ENCODE measurements around the gene PPP1R13B. TPM values are rescaled to one million over a fixed set of nuclear protein-coding genes. Genes with fewer than 3 reads are reported as not detected.

The PPP1R13B gene
- total RNA-seq, 1 donor: 7.3 TPM

- TF ChIP-seq, protein P1, sequence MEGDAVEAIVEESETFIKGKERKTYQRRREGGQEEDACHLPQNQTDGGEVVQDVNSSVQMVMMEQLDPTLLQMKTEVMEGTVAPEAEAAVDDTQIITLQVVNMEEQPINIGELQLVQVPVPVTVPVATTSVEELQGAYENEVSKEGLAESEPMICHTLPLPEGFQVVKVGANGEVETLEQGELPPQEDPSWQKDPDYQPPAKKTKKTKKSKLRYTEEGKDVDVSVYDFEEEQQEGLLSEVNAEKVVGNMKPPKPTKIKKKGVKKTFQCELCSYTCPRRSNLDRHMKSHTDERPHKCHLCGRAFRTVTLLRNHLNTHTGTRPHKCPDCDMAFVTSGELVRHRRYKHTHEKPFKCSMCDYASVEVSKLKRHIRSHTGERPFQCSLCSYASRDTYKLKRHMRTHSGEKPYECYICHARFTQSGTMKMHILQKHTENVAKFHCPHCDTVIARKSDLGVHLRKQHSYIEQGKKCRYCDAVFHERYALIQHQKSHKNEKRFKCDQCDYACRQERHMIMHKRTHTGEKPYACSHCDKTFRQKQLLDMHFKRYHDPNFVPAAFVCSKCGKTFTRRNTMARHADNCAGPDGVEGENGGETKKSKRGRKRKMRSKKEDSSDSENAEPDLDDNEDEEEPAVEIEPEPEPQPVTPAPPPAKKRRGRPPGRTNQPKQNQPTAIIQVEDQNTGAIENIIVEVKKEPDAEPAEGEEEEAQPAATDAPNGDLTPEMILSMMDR (IDR thresholded peaks at IDR 0.05; ENCODE audit: insufficient read depth, low read depth, low read length): no peak
- DNase-seq (ENCODE audit: low read depth): no peak
- H3K4me3 ChIP-seq (ENCODE audit: low read depth, low read length): no peak overlapping the region
These were observed 117.6 kb downstream of the PPP1R13B start for GRCh38 chr14:103729496-103730448.

GRCh38 chr14:103728721-103729120 lies 118.7 kb downstream of the PPP1R13B start:
- no peak for DNase-seq (ENCODE audit: low read depth)
- H3K4me3 ChIP-seq (ENCODE audit: low read depth, low read length): no peak overlapping the region
- TF ChIP-seq, protein P1 (IDR thresholded peaks at IDR 0.05; ENCODE audit: insufficient read depth, low read depth, low read length): no peak

GRCh38 chr14:103728141-103728540 lies 119.2 kb downstream of the PPP1R13B start:
- no peak for DNase-seq (ENCODE audit: low read depth)
- no peak overlapping the region for H3K4me3 ChIP-seq (ENCODE audit: low read depth, low read length)
- TF ChIP-seq, protein P1 (IDR thresholded peaks at IDR 0.05; ENCODE audit: insufficient read depth, low read depth, low read length): no peak

- TF ChIP-seq, protein P1 (IDR thresholded peaks at IDR 0.05; ENCODE audit: insufficient read depth, low read depth, low read length): no peak
- H3K4me3 ChIP-seq (ENCODE audit: low read depth, low read length): no peak overlapping the region
- DNase-seq (ENCODE audit: low read depth): no peak
These were observed 119.9 kb downstream of the PPP1R13B start for GRCh38 chr14:103727313-103727980.

GRCh38 chr14:103726474-103726873 lies 120.9 kb downstream of the PPP1R13B start:
- TF ChIP-seq, protein P1 (IDR thresholded peaks at IDR 0.05; ENCODE audit: insufficient read depth, low read depth, low read length): no peak
- no peak for DNase-seq (ENCODE audit: low read depth)
- H3K4me3 ChIP-seq (ENCODE audit: low read depth, low read length): no peak overlapping the region

DNA sequence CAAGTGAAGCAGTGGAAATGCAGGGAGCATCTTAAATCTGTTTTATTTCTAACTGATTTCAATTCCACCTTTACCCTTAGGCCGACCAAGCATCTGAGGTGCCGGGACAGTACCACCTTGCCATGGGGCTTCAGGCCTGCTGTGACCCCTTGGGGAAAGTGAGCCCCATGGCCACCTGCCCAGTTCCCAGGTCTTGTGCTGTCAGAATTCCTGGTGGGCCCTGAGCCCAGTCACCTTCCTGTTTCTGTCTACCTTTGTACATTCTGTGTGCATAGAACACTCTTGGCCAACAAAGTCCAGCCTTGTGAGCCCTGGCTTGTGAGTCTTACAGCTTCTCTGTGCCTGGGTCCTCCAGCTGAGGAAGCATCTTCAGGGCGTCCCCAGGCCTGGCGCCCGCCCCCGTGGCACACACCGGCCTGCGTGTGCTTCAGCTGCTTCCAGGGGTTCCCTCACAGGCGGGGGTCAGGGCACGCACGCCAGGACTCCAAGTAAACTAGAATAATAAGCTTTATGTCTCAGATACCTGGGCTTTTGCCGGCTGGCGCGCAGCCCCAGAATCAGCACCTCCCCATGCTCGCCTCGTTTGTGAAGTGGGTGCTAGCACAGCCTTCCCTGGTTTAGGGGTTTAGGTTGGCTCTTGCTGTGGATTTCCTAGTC lies 121.5 kb downstream of the PPP1R13B start:
- no peak overlapping the region for H3K4me3 ChIP-seq (ENCODE audit: low read depth, low read length)
- no peak for DNase-seq (ENCODE audit: low read depth)
- TF ChIP-seq, protein P1 (IDR thresholded peaks at IDR 0.05; ENCODE audit: insufficient read depth, low read depth, low read length): no peak
